Right ventricle myocardium superior (tissue), 1 donor: Measurements from ENCODE around the gene KRTAP5-7. TPM values are rescaled to one million over a fixed set of nuclear protein-coding genes. Genes with fewer than 3 reads are reported as not detected.
"Not testable (repeated sequence)": the region's sequence is repeated elsewhere in the genome, so short reads cannot be mapped to it uniquely, and the experiment has no call there.

Experiments used
- ATAC-seq: fragments of 200-7000 bp; cut with Tn5 transposase; one replicate; pipeline ENCODE4 v1.9.1; 2020; ENCODE audit warnings: mild to moderate bottlenecking; ENCODE audit not compliant: poor library complexity
- DNase-seq: peaks from one replicate; pipeline ENCODE4 v3.0.0-alpha.2; 2020
- intact Hi-C: fragments of 100-400 bp; cut with DNase I; formaldehyde crosslinking; loops from one replicate; pipeline ENCODE4 v1.11.2; 2022
- total RNA-seq: library from RNA; stranded (reverse); fragmentation: NEBNext Ultra II Directional; extraction: Animal tissue kit (Norgen Biotek cat#: 25700); gene quantifications from one replicate; pipeline ENCODE4 v1.2.1, GENCODE V29; 2021
- donor health status: DM: no; HTN: yes; CAD: no; lungs with severe emphysema.

The KRTAP5-7 gene
- total RNA-seq, 1 donor from 2014 or later = not detected

- ATAC-seq = no peak
- intact Hi-C loops = no loop called here
- DNase-seq = no peak
Measured at GRCh38 chr11:71525938-71526495, 1.1 kb upstream of the KRTAP5-7 start.

GRCh38 chr11:71527576-71528210 lies 626 bp downstream of the KRTAP5-7 start:
- DNase-seq (no peak), ATAC-seq (no peak)
- intact Hi-C loops = no loop called here

- intact Hi-C loops = no loop called here
- DNase-seq (no peak), ATAC-seq (no peak)
Measured at GRCh38 chr11:71530602-71531001, 3.5 kb downstream of the KRTAP5-7 start.

- no peak for DNase-seq
- intact Hi-C loops = no loop called here
- ATAC-seq = no peak
Measured at GRCh38 chr11:71532036-71532610, 5.1 kb downstream of the KRTAP5-7 start.

- intact Hi-C loops, ATAC-seq, DNase-seq: not testable (repeated sequence)
Measured at GRCh38 chr11:71534711-71535608, 7.9 kb downstream of the KRTAP5-7 start.

- no peak for DNase-seq
- intact Hi-C loops = no loop called here
Measured at GRCh38 chr11:71535825-71536224, 8.8 kb downstream of the KRTAP5-7 start.

GRCh38 chr11:71537537-71537936 lies 10.5 kb downstream of the KRTAP5-7 start:
- DNase-seq (no peak), ATAC-seq (no peak)
- intact Hi-C loops = no loop called here

More at GRCh38 chr11:71535825-71536224, 8.8 kb downstream of the KRTAP5-7 start:
- no peak for ATAC-seq

- ATAC-seq, intact Hi-C loops, DNase-seq: not testable (repeated sequence)
Measured at GRCh38 chr11:71537977-71538665, 11.1 kb downstream of the KRTAP5-7 start, which contains the start of gene KRTAP5-8. TSS of gene KRTAP5-8 (plus strand) at chr11:71538025. CDS start at chr11:71538056, 31 bp downstream.

- ATAC-seq (no peak), DNase-seq (no peak)
- intact Hi-C loops = no loop called here
Measured at GRCh38 chr11:71538666-71538990, 11.6 kb downstream of the KRTAP5-7 start.

GRCh38 chr11:71539017-71539416 lies 11.9 kb downstream of the KRTAP5-7 start:
- intact Hi-C loops = no loop called here
- no peak for ATAC-seq
- no peak for DNase-seq

GRCh38 chr11:71539971-71540370 lies 12.9 kb downstream of the KRTAP5-7 start:
- DNase-seq, intact Hi-C loops, ATAC-seq: not testable (repeated sequence)

GRCh38 chr11:71540521-71541304 lies 13.6 kb downstream of the KRTAP5-7 start:
- intact Hi-C loops, DNase-seq, ATAC-seq: not testable (repeated sequence)

- DNase-seq = no peak
- no peak for ATAC-seq
- intact Hi-C loops = no loop called here
Measured at GRCh38 chr11:71542382-71542781, 15.3 kb downstream of the KRTAP5-7 start.

GRCh38 chr11:71542879-71543777 lies 16.1 kb downstream of the KRTAP5-7 start:
- no peak for ATAC-seq
- intact Hi-C loops = no loop called here
- no peak for DNase-seq

- intact Hi-C loops = no loop called here
- no peak for ATAC-seq
- no peak for DNase-seq
Measured at GRCh38 chr11:71543866-71544265, 16.8 kb downstream of the KRTAP5-7 start.

- no peak for ATAC-seq
- intact Hi-C loops = no loop called here
- DNase-seq = no peak
Measured at GRCh38 chr11:71544525-71545214, 17.6 kb downstream of the KRTAP5-7 start.
